HG03045 (cell line): Measurements from ENCODE around the gene SUDS3.
"Not testable (repeated sequence)": the region's sequence is repeated elsewhere in the genome, so short reads cannot be mapped to it uniquely, and the experiment has no call there.

Experiments used
- ATAC-seq: cut with Tn5 transposase; IDR thresholded peaks from one replicate; pipeline ENCODE4 v1.9.1; 2021; ENCODE audit warnings: mild to moderate bottlenecking, moderate library complexity; ENCODE audit not compliant: unreplicated experiment

The SUDS3 gene, protein sequence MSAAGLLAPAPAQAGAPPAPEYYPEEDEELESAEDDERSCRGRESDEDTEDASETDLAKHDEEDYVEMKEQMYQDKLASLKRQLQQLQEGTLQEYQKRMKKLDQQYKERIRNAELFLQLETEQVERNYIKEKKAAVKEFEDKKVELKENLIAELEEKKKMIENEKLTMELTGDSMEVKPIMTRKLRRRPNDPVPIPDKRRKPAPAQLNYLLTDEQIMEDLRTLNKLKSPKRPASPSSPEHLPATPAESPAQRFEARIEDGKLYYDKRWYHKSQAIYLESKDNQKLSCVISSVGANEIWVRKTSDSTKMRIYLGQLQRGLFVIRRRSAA

DNA sequence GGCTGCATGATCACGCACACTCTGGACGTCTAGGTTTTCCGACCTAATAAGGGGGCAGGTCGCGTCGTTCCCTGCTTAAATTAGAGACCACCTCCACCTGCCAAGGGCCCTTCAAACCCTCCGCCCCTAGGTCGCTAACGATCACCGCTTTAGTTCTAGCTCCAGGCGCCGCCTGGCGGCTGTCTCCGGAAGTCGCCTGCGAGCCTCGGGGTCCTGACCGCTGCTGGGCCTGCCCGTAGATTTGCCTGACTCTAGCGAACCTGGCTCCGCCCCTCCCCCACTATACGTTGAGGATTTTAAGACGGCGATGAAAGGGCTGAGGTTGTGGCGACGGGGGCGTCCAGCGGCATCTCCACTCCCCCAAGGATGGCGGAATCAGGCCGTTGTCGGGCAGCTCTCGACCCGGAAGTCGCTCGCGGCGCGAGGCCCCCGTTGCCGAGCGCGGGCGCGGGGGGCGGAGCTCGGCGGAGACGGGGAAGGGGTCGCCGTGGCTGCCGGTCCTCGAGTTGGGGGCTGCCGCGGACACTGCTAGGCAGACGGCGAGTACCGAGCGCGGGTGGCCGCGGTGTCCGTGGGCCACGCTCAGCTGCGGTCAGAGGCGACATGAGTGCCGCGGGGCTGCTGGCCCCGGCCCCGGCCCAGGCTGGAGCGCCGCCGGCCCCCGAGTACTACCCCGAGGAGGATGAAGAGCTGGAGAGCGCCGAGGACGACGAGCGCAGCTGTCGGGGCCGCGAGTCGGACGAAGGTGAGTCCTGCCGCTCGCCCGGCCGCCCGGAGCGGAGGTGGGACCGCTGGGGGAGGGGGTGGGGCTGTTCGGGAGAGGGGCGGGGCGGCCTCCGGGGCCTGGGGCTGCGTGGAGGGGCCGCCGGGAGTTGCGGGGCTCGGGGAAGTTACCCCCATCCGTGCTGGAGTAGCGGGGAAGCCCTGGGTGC is at the start of gene SUDS3:
SUDS3 (plus strand) TSS at position 467 of the 932 bp plus-strand sequence; CDS start at position 604, 137 bp downstream.
- ATAC-seq, result peak; percentile 27

DNA sequence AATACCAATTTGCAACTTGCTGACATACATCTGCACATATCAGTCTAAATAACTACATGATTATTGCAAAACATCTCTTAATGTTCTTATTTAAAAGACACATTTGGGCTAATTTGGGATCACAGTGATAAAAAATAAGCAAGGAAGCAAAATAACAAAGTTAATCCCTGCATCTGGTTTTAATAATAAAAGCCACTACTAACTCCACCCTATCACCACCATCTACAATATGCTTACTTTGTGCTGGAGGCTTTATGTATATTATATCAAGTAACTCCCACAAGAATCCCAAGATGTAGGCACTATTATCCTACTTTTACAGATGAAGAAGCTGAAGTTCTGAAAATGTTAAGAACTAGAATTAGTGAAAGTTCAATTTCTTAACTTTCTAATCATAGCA is 49.4 kb upstream of the SUDS3 start:
- ATAC-seq, result no peak

DNA sequence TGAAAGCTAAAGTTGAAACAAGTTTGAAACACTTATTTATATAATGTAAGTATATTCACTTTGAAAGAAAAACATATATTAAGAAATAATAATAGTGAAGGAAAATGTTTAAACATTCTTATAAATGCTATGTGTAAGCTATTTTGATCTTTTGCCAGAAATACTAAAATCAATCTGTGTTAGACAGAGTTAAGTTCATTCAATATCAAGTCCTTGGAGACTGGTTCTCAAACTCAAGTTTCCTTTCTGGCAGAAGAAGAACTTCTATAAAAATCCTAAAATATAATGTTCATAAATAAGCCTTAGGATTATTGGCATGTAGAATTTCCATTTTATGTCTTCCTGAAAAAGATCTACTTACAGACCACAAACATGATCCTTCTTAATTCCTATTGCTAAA is 49.0 kb upstream of the SUDS3 start:
- no peak for ATAC-seq

DNA sequence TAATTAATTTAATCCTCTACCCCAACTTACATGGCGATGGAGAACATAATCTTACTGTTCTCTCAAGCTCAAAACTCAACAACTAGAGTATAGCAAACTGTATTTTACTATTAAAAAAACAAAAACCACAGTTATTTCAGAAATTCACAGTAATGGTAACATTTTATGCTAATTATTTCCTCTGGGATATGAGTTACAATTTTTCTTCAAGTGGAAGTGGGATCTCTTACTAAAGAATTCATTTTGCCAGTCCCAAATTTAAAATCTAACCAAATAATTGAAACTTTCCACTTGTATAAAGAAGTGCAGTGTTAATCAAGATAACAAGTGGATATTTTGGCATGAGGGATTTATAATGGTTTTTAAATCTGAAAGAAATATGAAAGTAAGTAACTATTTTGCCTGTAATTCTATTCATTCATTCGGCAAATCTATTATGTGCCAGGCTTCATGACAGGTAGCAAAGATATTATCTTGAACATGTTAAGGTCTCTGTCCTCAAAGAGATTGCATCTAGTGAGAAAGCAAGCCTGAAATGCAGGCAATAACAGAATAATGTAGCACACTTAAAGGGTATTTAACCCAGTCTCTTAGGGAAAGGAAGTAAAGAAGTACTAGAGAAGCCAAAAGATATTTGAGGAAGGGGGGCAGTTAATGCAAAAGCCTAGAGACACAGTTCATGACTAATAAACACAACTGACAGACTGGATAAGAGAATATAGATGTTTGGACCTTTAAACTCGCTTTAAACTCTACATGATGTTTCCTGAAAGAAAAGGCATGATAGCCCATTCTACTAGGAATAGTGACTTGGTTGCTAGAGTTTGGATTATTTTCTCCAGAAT is 47.6 kb upstream of the SUDS3 start:
- no peak for ATAC-seq

DNA sequence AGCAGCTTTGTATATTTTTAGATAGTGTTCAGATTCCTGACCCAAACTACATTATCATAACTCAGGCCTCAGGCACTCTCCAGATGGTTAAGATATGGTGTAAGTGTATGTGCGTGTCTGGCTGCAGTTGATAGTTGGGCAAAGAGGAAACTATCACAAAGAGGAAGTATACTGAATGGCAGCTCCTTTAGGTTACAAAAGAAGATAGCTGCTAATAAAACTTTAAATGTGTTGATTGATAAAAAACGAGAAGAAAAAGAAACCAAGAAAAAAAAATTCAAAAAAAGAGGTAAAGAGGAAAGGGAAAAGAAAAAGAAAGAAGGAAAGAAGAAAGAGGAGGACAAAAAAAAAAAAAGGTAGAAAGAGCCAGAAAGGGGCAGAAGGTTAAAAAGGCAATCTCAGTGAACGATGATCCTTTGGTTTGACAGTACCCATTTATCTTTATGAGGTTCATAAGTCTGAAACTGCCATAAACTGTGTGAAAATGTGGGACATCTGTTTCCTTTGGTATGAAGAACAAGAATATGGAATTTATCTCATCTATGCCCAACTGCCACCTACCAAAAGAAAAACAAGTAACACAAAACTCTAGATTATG is 45.8 kb upstream of the SUDS3 start:
- ATAC-seq, result peak; percentile 67

DNA sequence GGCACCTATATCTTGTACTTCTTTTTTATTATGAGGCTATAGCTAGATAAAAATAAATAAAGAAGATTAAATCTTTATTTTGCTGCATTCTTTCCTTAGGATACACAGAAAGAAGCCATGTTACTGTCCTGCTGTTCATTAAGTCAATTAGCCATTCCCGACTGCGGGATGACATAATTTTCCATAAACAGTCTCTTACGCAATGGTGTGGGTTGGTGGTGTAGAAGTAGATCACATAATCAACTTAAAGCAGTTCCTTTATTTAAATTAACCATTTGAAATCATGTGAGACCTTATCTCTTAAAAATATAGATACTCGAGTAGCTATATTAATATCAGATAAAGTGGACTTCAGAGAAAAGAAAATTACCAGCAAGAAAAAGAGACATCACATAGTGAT is 43.8 kb upstream of the SUDS3 start:
- ATAC-seq, result no peak

DNA sequence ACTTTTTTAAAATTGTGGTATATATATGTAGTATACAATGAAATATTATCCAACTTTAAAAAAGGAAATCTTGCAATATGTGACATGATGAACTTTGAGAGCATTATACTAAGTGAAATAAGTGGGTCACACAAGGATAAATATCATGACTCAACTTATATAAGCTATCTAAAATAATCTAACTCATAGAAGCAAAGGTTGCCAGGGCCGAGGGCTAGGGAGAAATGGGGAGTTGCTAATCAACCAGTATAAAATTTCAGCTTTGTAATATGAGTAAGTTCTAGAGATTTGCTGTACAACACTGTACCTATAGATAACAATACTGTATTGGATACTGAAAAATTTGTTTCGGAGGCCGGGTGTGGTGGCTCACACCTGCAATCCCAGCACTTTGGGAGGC is 42.1 kb upstream of the SUDS3 start:
- no peak for ATAC-seq

DNA sequence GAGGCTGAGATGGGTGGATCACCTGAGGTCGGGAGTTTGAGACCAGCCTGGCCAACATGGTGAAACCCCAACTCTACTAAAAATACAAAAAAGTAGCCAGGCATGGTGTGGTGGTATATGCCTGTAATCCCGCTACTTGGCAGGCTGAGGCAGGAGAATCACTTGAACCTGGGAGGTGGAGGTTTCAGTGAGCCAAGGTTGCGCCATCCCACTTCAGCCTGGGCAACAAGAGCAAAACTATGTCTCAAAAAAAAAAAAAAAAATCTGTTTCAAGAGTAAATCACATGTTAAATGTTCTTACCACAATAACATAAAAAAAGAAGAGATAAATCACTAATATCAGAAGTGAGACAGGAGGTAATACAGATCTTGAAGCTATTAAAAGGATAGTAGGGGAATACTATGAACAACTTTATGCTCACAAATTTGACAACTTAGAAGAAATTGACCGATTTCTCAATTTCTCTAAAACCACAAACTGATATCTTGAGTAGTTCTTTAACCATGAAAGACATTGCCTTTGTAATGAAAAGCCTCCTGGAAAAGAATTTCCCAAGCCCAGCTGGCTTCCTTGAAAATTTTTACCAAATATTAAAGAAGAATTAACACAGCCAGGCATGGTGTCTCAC is 41.3 kb upstream of the SUDS3 start:
- ATAC-seq, result no peak

DNA sequence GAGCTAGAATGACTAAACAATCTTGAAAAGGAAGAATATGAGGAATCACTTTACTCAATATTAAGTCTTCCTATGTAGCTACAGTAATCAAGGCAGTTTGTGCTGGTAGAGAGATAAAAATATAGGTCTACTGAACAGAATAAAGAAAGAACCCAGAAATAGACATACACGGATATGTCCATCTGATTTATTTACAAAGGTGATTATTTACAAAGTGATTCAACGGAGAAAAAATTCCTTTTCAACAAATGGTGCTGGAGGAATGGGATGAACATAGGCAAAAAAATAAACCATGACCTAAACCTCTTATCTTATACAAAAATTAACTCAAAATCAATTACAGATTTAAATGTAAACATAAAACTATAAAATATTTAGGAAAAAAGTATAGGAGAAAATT is 40.2 kb upstream of the SUDS3 start:
- ATAC-seq, result no peak

DNA sequence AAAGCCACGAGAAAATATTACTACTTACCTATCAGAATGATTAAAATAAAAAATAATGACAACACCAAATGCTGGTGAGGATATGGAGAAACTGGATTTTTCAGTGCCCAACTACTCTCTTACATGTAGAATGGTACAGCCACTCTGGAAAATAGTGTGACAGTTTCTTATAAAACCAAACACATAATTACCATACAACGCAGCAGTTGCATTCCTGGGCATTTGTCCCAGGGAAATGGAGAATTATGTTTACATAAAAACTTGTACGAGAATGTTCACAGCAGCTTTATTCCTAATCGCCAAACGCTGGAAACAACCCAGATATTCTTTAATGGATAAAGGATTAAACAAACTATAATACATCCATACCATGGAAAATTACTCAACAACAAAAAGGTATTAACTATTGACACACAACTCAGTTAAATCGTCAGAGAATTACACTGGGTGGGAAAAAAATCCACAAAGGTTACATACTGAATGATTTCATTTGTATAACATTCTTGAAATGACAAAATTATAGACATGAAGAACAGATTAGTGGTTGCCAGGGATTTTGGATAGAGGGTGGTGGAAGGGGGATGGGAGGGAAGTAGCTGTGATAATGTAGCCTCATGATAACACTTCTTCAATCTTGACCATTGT is 39.0 kb upstream of the SUDS3 start:
- ATAC-seq, result no peak

DNA sequence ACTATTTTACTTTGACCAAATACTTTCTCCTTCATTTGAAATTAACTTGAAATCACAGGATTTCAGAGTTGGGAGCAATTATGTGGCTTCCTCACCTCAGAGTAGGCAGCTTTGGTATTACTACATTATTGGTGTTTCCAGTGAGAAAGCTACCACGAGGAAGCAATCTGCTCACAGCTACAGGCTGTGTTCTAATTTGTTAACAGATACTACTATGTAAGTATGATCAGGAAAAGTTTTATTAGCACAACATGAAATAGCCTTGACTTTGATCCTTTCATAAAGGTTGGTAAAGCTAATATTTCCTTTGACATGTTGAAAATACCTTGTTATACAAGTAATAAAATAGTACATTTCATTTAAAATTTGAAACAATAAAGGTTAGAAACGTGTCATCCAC is 34.3 kb upstream of the SUDS3 start:
- ATAC-seq, result no peak

DNA sequence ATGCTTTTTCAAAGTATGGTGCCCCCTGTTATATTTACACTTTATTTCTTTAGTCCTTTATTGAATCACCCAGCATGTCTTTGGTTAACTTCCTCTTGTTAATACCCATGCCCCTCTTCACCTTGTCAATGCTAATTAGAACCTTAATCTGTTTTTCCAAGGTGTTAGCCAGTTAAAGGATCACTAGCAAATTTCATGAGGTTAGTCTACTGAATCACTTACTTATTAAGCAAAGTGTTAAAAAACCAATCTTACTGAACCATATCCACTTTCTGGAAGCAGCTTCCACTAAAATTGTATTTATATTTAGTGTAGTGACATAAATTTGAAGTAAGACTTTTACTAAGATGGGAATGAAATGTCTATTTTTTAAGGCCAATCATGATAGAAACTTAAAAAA is 31.5 kb upstream of the SUDS3 start:
- no peak for ATAC-seq

DNA sequence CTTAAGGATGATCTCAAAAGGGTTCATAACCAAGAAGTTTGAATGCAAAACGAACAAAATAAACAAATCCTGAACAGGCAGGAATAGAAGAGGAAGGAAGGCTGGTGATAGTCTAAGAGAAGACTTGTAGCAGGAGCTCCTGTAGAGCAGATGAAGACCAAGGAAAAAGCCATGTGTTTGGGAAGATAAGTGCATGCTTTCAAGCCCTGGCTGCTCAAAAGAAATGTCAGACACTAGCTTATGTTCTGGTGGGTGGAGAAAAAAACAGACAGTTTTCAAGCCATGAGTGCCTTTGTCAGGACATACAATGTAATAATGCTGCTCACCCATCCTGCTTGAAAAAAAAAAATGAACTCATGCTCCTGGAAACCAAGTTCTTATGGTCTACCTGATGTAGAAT is 31.0 kb upstream of the SUDS3 start:
- no peak for ATAC-seq

DNA sequence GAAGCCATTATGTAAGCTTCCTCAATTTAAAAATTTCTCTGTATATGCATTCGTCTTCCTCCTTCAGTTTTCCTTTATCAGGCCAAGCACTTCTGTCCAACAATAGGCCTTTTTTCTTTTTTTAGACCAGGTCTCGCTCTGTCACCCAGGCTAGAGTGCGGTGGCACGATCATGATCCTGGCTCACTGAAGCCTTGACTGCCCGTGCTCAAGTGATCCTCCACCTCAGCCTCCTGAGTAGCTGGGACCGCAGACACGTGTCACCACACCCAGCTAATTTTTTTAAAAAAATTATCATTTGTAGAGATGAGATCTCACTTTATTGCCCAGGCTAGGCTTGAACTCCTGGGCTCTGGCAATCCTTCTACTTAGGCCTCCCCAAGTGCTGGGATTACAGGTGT is 29.5 kb upstream of the SUDS3 start:
- ATAC-seq, result no peak

DNA sequence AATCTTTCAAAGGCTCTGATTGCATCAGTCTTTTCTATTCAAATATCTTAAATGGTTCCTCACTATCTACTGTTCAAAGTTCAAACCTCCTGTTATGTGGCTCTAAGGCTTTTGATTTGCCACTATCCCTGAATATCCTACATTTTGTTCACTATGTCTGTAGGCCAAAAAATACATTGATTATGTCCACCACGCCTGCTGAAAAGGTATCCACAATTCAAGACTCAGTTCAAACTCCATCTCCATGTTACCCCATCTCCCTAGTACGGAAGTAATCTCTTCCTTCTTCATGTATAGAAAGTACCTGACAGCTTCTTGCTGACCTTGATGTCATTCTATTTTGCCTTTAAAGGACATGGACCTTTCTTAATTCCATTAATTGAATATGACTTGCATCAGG is 28.4 kb upstream of the SUDS3 start:
- no peak for ATAC-seq

DNA sequence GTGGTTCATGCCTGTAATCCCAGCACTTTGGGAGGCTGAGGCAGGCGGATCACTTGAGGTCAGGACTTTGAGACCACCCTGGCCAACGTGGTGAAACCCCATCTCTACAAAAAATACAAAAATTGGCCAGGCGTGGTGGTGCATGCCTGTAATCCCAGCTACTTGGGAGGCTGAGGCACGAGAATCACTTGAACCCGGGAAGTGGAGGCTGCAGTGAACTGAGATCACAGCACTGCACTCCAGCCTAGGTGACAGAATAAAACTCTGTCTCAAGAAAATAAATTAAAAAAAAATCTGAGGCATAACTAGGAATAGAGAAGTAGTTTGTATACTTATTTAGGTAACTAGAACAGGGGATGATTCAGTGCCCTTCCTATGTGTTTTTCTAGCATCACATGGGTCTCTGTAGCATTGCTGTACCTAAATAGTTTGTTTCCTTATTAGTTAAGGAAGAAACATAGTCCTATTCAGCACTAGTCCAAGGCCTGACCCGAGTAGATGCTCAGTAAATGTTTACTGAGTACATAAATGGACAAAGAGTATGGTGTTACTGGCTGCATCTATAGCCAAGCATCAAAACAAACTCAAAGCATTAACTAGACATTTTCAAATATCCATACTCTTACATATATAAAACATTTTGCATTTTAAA is 25.3 kb upstream of the SUDS3 start:
- no peak for ATAC-seq

DNA sequence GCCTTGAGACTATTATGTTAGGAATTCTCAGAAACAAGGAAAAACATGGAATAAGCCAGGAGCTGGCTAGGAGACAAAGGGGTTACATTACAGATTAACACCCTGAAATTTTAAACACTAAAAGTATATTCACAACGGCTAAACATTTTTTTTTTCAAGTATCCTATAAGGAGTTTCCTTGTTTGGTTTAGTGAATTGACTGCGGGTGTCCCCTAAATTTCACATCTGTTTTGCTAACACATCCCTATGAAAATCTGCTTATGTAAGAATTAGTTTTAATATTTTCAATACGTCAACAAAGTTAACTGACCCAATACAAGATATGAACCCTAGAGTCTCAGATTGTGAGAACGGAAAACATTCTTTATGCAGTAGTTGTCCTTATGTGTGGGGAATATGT is 22.6 kb upstream of the SUDS3 start:
- ATAC-seq, result no peak

DNA sequence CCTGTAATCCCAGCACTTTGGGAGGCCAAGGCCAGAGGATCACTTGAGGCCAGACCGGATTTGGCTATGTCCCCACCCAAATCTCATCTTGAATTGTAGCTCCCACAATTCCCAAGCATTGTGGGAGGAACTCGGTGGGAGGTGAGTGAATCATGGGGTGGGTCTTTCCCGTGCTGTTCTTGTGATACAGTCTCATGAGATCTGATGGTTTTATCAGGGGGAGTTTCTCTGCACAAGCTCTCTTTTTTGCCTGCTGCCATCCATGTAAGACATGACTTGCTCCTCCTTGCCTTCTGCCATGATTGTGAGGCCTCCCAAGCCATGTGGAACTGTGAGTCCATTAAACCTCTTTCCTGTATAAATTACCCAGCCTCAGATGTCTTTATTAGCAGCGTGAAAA is 21.9 kb upstream of the SUDS3 start:
- not testable (repeated sequence) for ATAC-seq

DNA sequence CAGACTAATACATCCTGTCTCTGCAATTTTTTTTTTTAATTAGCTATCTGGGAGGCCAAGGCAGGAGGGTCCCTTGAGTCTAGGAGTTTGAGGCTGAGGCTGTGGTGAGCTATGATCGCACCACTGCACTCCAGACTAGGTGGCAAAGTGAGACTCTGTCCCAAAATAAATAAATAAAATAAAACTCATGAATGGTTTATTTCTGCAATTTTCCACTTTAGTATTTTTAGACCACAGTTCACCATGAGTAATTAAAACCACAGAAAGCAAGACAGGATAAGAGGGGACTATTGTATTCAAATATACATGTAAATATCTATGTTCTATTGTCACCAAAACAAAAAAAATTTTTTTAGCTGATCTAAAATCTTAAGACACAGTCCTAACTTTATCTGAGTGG is 21.5 kb upstream of the SUDS3 start:
- ATAC-seq, result no peak
